ENCODE results near the gene TEC.

DNA sequence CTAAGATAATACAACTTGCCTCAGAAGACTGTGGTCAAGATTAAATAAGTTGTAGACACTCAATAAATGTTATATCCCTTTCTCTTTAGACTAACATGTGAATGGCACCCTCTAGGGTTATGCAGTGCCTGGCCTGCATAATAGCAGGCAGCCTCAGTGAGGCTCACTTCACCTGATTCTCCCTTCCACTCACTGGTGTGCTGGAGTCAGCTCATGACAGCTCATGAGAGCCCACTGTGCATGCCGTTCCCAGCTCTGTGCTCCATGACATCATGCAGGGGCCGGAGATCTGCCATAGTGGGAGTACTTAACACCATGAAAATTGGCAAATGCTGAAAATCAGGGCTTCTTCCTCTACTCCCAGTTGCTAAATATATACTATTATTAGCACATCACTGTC is 64.5 kb downstream of the TEC start:
- TF ChIP-seq EZH2 (IDR thresholded peaks at IDR 0.05; ENCODE audit: insufficient read depth, poor library complexity, severe bottlenecking) (no peak), EZH2phosphoT487 (IDR thresholded peaks at IDR 0.05; ENCODE audit: insufficient read depth, low read depth) (no peak)
